IMR-90 (cell line): ENCODE measurements around the gene SPRR3. TPM values are rescaled to one million over a fixed set of nuclear protein-coding genes. Genes with fewer than 3 reads are reported as not detected.

Experiments
- ATAC-seq: fragments of 200-7000 bp; cut with Tn5 transposase; 2 replicates; pipeline ENCODE4 v1.9.1; 2020; ENCODE audit warnings: low read depth, mild to moderate bottlenecking, moderate library complexity
- BruUV-seq: library from RNA; stranded (reverse); fragments of 400-500 nt; replicated peaks from 2 replicates; lab custom pipeline; 2021; lab: Mats Ljungman, UMichigan
- CTCF ChIA-PET: fragments of 300-600 bp; formaldehyde crosslinking; extraction: SDS; loops from one replicate; lab custom pipeline; 2021; ENCODE audit warnings: antibody characterized with exemption; lab: Yijun Ruan, JAX
- POLR2A ChIA-PET: fragments of 300-600 bp; sonication (Branson Sonifier 250); formaldehyde crosslinking; loops from one replicate; lab custom pipeline; 2022; ENCODE audit warnings: antibody characterized with exemption; ENCODE audit not compliant: unreplicated experiment; lab: Charles Lee
- DNase-seq: peaks from one replicate; pipeline ENCODE4 v3.0.0; 2013
- H2AFZ ChIP-seq: replicated peaks from 2 replicates; pipeline ENCODE3; 2013; ENCODE audit warnings: low read length, mild to moderate bottlenecking; ENCODE audit not compliant: poor library complexity
- H2AK5ac ChIP-seq: 2 replicates; pipeline ENCODE4 v1.6.1; 2013; ENCODE audit warnings: low read depth, low read length, inconsistent platforms
- H2AK9ac ChIP-seq: replicated peaks from 2 replicates; pipeline ENCODE3; 2013; ENCODE audit warnings: mild to moderate bottlenecking, low read depth, low read length, moderate library complexity; ENCODE audit not compliant: poor library complexity
- H2BK120ac ChIP-seq: 2 replicates; pipeline ENCODE4 v1.6.1; 2013; ENCODE audit warnings: low read depth, low read length, inconsistent platforms
- H2BK15ac ChIP-seq: 3 replicates; pipeline ENCODE4 v1.6.1; 2013; ENCODE audit warnings: low read depth, low read length, inconsistent platforms
- H2BK20ac ChIP-seq: 2 replicates; pipeline ENCODE4 v1.6.1; 2013; ENCODE audit warnings: low read depth, mild to moderate bottlenecking, inconsistent platforms, low read length, moderate library complexity
- H2BK5ac ChIP-seq: 2 replicates; pipeline ENCODE4 v1.6.1; 2013; ENCODE audit warnings: mild to moderate bottlenecking, low read depth, low read length, inconsistent platforms; ENCODE audit not compliant: poor library complexity, severe bottlenecking
- H3K14ac ChIP-seq: replicated peaks from 2 replicates; pipeline ENCODE4 v1.6.1; 2013; ENCODE audit warnings: low read depth, low read length, inconsistent platforms
- H3K18ac ChIP-seq: 2 replicates; pipeline ENCODE4 v1.6.1; 2013; ENCODE audit warnings: low read depth, low read length, control low read depth
- H3K23ac ChIP-seq: 2 replicates; pipeline ENCODE4 v1.6.1; 2013; ENCODE audit warnings: low read depth, low read length, inconsistent platforms
- H3K27ac ChIP-seq: 2 replicates; pipeline ENCODE4 v1.5.1; 2013; ENCODE audit warnings: mild to moderate bottlenecking, control low read depth, low read length; ENCODE audit not compliant: insufficient read depth
- H3K27me3 ChIP-seq: 2 replicates; pipeline ENCODE4 v1.6.1; 2013; ENCODE audit warnings: low read length; ENCODE audit not compliant: control insufficient read depth, insufficient read depth
- H3K36me3 ChIP-seq: 2 replicates; pipeline ENCODE4 v1.6.1; 2013; ENCODE audit warnings: low read length, mixed read lengths; ENCODE audit not compliant: control insufficient read depth, insufficient read depth
- H3K4ac ChIP-seq: 2 replicates; pipeline ENCODE4 v1.6.1; 2013; ENCODE audit warnings: low read depth, low read length, inconsistent platforms
- H3K4me1 ChIP-seq: 2 replicates; pipeline ENCODE4 v1.6.1; 2013; ENCODE audit warnings: low read length, mixed read lengths; ENCODE audit not compliant: control insufficient read depth, insufficient read depth
- H3K4me2 ChIP-seq: 2 replicates; pipeline ENCODE4 v1.6.1; 2013; ENCODE audit warnings: low read depth, mild to moderate bottlenecking, control low read depth, low read length, moderate library complexity
- H3K4me3 ChIP-seq: 2 replicates; pipeline ENCODE4 v1.5.1; 2013; ENCODE audit warnings: low read depth, mild to moderate bottlenecking, control low read depth, low read length, moderate library complexity; ENCODE audit not compliant: insufficient read depth
- H3K56ac ChIP-seq: 2 replicates; pipeline ENCODE4 v1.6.1; 2013; ENCODE audit warnings: low read length, inconsistent platforms; ENCODE audit not compliant: insufficient read depth; ENCODE audit errors: extremely low read depth
- H3K79me1 ChIP-seq, 2 experiments: 2 replicates each; pipeline ENCODE4 v1.6.1; 2013; ENCODE audit warnings: low read length in 2 of 2, inconsistent platforms in 1 of 2, low read depth in 1 of 2
- H3K9ac ChIP-seq: 2 replicates; pipeline ENCODE4 v1.6.1; 2013; ENCODE audit warnings: low read depth, low read length, control low read depth
- H3K9me1 ChIP-seq: 2 replicates; pipeline ENCODE4 v1.6.1; 2013; ENCODE audit warnings: low read length, inconsistent platforms; ENCODE audit not compliant: insufficient read depth
- H3K9me3 ChIP-seq: 2 replicates; pipeline ENCODE4 v1.6.1; 2013; ENCODE audit warnings: low read length; ENCODE audit not compliant: control insufficient read depth, insufficient read depth
- H4K20me1 ChIP-seq: 2 replicates; pipeline ENCODE4 v1.6.1; 2013; ENCODE audit warnings: low read length, inconsistent platforms; ENCODE audit not compliant: insufficient read depth
- H4K5ac ChIP-seq: 2 replicates; pipeline ENCODE4 v1.6.1; 2013; ENCODE audit warnings: mild to moderate bottlenecking, low read depth, low read length, control low read depth
- H4K8ac ChIP-seq, 2 experiments: 2 replicates each; pipeline ENCODE4 v1.6.1; 2013; ENCODE audit warnings: low read depth in 2 of 2, low read length in 2 of 2, control low read depth in 1 of 2, inconsistent platforms in 1 of 2
- H4K91ac ChIP-seq: 2 replicates; pipeline ENCODE4 v1.6.1; 2013; ENCODE audit warnings: low read depth, low read length, inconsistent platforms; ENCODE audit not compliant: insufficient read depth
- BHLHE40 ChIP-seq: fragments of 150-350 bp; IDR thresholded peaks from 2 replicates; pipeline ENCODE4 v1.6.1; 2016; ENCODE audit warnings: mild to moderate bottlenecking, low read depth, low read length
- CEBPB ChIP-seq: IDR thresholded peaks from 2 replicates; pipeline ENCODE4 v1.6.1; 2012; ENCODE audit warnings: low read depth, low read length, improper control_type of control experiment
- ELK1 ChIP-seq: fragments of 150-350 bp; IDR thresholded peaks from 2 replicates; pipeline ENCODE4 v1.6.1; 2016; ENCODE audit warnings: low read depth, mild to moderate bottlenecking, low read length, moderate library complexity, borderline replicate concordance
- FOS ChIP-seq: fragments of 150-350 bp; IDR thresholded peaks from 2 replicates; pipeline ENCODE4 v1.6.1; 2016; ENCODE audit warnings: low read depth, low read length
- MAFK ChIP-seq: IDR thresholded peaks from 2 replicates; pipeline ENCODE4 v1.6.1; 2012; ENCODE audit warnings: low read depth, low read length, improper control_type of control experiment
- MAZ ChIP-seq: IDR thresholded peaks from 2 replicates; pipeline ENCODE4 v1.6.1; 2012; ENCODE audit warnings: low read depth, mild to moderate bottlenecking, low read length, improper control_type of control experiment, moderate library complexity, borderline replicate concordance
- MXI1 ChIP-seq: IDR thresholded peaks from 2 replicates; pipeline ENCODE4 v1.6.1; 2012; ENCODE audit warnings: low read depth, mild to moderate bottlenecking, low read length, moderate library complexity, borderline replicate concordance
- NFE2L2 ChIP-seq: fragments of 150-350 bp; IDR thresholded peaks from 2 replicates; pipeline ENCODE4 v1.6.1; 2016; ENCODE audit warnings: low read depth, mild to moderate bottlenecking, low read length
- POLR2A ChIP-seq: IDR thresholded peaks from 2 replicates; pipeline ENCODE4 v1.6.1; 2012; ENCODE audit warnings: mild to moderate bottlenecking, low read depth, low read length
- RAD21 ChIP-seq: IDR thresholded peaks from 2 replicates; pipeline ENCODE4 v1.6.1; 2012; ENCODE audit warnings: low read length, improper control_type of control experiment
- RCOR1 ChIP-seq: IDR thresholded peaks from 2 replicates; pipeline ENCODE4 v1.6.1; 2012; ENCODE audit warnings: mild to moderate bottlenecking, low read length, improper control_type of control experiment; ENCODE audit not compliant: insufficient replicate concordance
- SMC3 ChIP-seq: fragments of 150-350 bp; IDR thresholded peaks from 2 replicates; pipeline ENCODE4 v1.6.1; 2016; ENCODE audit warnings: low read depth, mild to moderate bottlenecking, antibody characterized with exemption, low read length, moderate library complexity
- WGBS, 2 experiments: methylation state at CpG; one replicate each; pipeline versions ENCODE4 v1.1.5 to v1.1.7; 2013; ENCODE audit warnings: missing lambda C conversion rate in 2 of 2; ENCODE audit not compliant: insufficient read length in 1 of 2; ENCODE audit errors: extremely low coverage in 2 of 2; 5-methylcytosine and 5-hydroxymethylcytosine counted together
- dilution Hi-C: fragments of 300-500 bp; cut with HindIII; formaldehyde crosslinking; loops from one replicate; pipeline ENCODE4 v1.14.3; 2018; ENCODE audit warnings: low sequenced_read_pairs; ENCODE audit not compliant: unreplicated experiment
- in situ Hi-C: fragments of 300-500 bp; cut with MboI; formaldehyde crosslinking; loops from 3 replicates; pipeline ENCODE4 v1.14.3; 2019; ENCODE audit warnings: low sequenced_read_pairs, inconsistent platforms, mixed read lengths
- intact Hi-C: fragments of 100-400 bp; cut with micrococcal nuclease; formaldehyde crosslinking; loops from 2 replicates; pipeline ENCODE4 v1.10.0; 2022
- polyA plus RNA-seq, 3 experiments: library from polyadenylated mRNA; depleted of rRNA; stranded (reverse); fragments of >200 nt; gene quantifications; 2 replicates each; pipeline ENCODE4 v1.2.3, GENCODE V29; 2012; ENCODE audit warnings: low replicate concordance in 1 of 3
- total RNA-seq: library from RNA; depleted of rRNA; stranded (reverse); fragments of >200 nt; gene quantifications from 2 replicates; pipeline ENCODE4 v1.2.3, GENCODE V29; 2012

Gene SPRR3
- total and polyA plus RNA-seq, 2 of the 4 experiments (the other 2 are of a cell fraction): not detected

- H2BK5ac ChIP-seq: no peak overlapping the region
- no peak overlapping the region for H2BK15ac ChIP-seq
- H3K4ac ChIP-seq: no peak overlapping the region
- no peak overlapping the region for H2BK20ac ChIP-seq
- POLR2A ChIA-PET: no interaction called here
- H4K5ac ChIP-seq: no peak overlapping the region
- in situ Hi-C loops (no loop called here), dilution Hi-C loops (no loop called here), intact Hi-C loops (no loop called here)
- no peaks in the 10 kb centered on the region for H3K36me3 ChIP-seq
- no peak overlapping the region for H2AFZ ChIP-seq
- H2AK5ac ChIP-seq: no peak overlapping the region
- no peaks in the 10 kb centered on the region for H3K27me3 ChIP-seq
- H3K9me1 ChIP-seq: no peaks in the 10 kb centered on the region
- no peak overlapping the region for H4K91ac ChIP-seq
- no TSS peak for BruUV-seq
- no CpG with 5 or more reads among the region's 3 CpGs for WGBS, 2 experiments
- H4K8ac ChIP-seq: no peak overlapping the region
- no peak overlapping the region for H3K56ac ChIP-seq
- no peak for DNase-seq
- no peaks in the 10 kb centered on the region; the same call in 1 of the 2 replicates for H3K9me3 ChIP-seq
- no peak overlapping the region for H3K14ac ChIP-seq
- no peaks in the 10 kb centered on the region for H3K79me1 ChIP-seq
- no peak overlapping the region for H2AK9ac ChIP-seq
- H3K27ac ChIP-seq: no peak overlapping the region
- no peak overlapping the region for H2BK120ac ChIP-seq
- TF ChIP-seq MAFK (no peak), POLR2A (no peak), FOS (no peak), MXI1 (no peak), ELK1 (no peak), MAZ (no peak), BHLHE40 (no peak), CEBPB (no peak), RAD21 (no peak), RCOR1 (no peak), SMC3 (no peak), NFE2L2 (no peak)
- no peak for ATAC-seq
- H3K9ac ChIP-seq: no peak overlapping the region
- no peak overlapping the region for H3K4me2 ChIP-seq
- H3K4me3 ChIP-seq: no peak overlapping the region
- no peak overlapping the region for H3K23ac ChIP-seq
- H3K4me1 ChIP-seq: no peaks in the 10 kb centered on the region
- H3K18ac ChIP-seq: no peak overlapping the region
- CTCF ChIA-PET: no interaction called here
- H4K20me1 ChIP-seq: no peaks in the 10 kb centered on the region
Measured at GRCh38 chr1:152957561-152957960, 44.0 kb upstream of the SPRR3 start.
